BLaER1 treated with 17β-estradiol and CSF1 and Interleukin-3, amounts not matched to agents 10 nM and 100 nM (cell line): ENCODE data around the gene GINM1.
A peak's percentile ranks its signal among the peaks of the same experiment; 100 is the strongest.

Experiments
- H3K27ac ChIP-seq, 11 experiments: shearing (Covaris generic); formaldehyde crosslinking; 2 replicates each; pipeline ENCODE4 v1.8.1; 2022
- H3K27me3 ChIP-seq, 11 experiments: shearing (Covaris generic); formaldehyde crosslinking; 2 replicates each; pipeline ENCODE4 v1.8.1; 2022
- H3K36me3 ChIP-seq, 11 experiments: shearing (Covaris generic); formaldehyde crosslinking; 2 replicates each; pipeline ENCODE4 v1.8.1; 2022
- H3K4me1 ChIP-seq, 10 experiments: shearing (Covaris generic); formaldehyde crosslinking; 2 replicates each; pipeline ENCODE4 v1.8.1; 2022
- H3K4me2 ChIP-seq, 11 experiments: shearing (Covaris generic); formaldehyde crosslinking; 2 replicates each; pipeline ENCODE4 v1.8.1; 2022
- H3K4me3 ChIP-seq, 10 experiments: shearing (Covaris generic); formaldehyde crosslinking; 2 replicates each; pipeline ENCODE4 v1.8.1; 2022
- H3K9ac ChIP-seq, 11 experiments: shearing (Covaris generic); formaldehyde crosslinking; 2 replicates each; pipeline ENCODE4 v1.8.1; 2022
- H3K9me3 ChIP-seq, 11 experiments: shearing (Covaris generic); formaldehyde crosslinking; replicated peaks in 1 of 11; 2 replicates each; pipeline ENCODE4 v1.8.1; 2022
- H4K20me1 ChIP-seq, 11 experiments: shearing (Covaris generic); formaldehyde crosslinking; 2 replicates each; pipeline ENCODE4 v1.8.1; 2022
- Cebpa-rat ChIP-seq, 11 experiments: shearing (Covaris generic); IDR thresholded peaks; 2 replicates each; pipeline ENCODE4 v1.8.1; 2022

Gene GINM1

GRCh38 chr6:149580880-149581279 is 14.7 kb downstream of the GINM1 start:
- H3K9me3 ChIP-seq = no peaks in the 10 kb centered on the region
- H3K4me1 ChIP-seq = no peaks in the 10 kb centered on the region
- 0 out of 22 replicates have a peak, but pooled peaks cover 0 to 7% (median 0%) of the 10 kb centered on the region in 11 experiments for H4K20me1 ChIP-seq
- H3K4me3 ChIP-seq = no peak overlapping the region
- no peak overlapping the region for H3K27ac ChIP-seq
- TF ChIP-seq Cebpa-rat (IDR thresholded peaks at IDR 0.05) = no peak
- no peak overlapping the region for H3K9ac ChIP-seq
- H3K27me3 ChIP-seq = no peaks in the 10 kb centered on the region
- H3K36me3 ChIP-seq = peaks cover 57 to 94% (median 78%) of the 10 kb centered on the region in 11 experiments
- H3K4me2 ChIP-seq = no peak overlapping the region

GRCh38 chr6:149581349-149581748 is 15.2 kb downstream of the GINM1 start:
- no peak for TF ChIP-seq Cebpa-rat (IDR thresholded peaks at IDR 0.05)
- peaks cover 57 to 94% (median 78%) of the 10 kb centered on the region in 11 experiments for H3K36me3 ChIP-seq

GRCh38 chr6:149586149-149586548 is 20.0 kb downstream of the GINM1 start:
- Histone ChIP-seq H3K4me2 (no peak overlapping the region), H3K4me1 (no peaks in the 10 kb centered on the region), H3K9me3 (no peaks in the 10 kb centered on the region), H3K27me3 (no peaks in the 10 kb centered on the region), H3K27ac (no peak overlapping the region), H4K20me1 (no peaks in the 10 kb centered on the region), H3K36me3 (peaks cover 73 to 100% (median 92%) of the 10 kb centered on the region in 11 experiments), H3K9ac (no peak overlapping the region), H3K4me3 (no peak overlapping the region)
- TF ChIP-seq Cebpa-rat (IDR thresholded peaks at IDR 0.05) = no peak

More at GRCh38 chr6:149581349-149581748, 15.2 kb downstream of the GINM1 start:
- H4K20me1 ChIP-seq = 0 out of 22 replicates have a peak, but pooled peaks cover 0 to 7% (median 0%) of the 10 kb centered on the region in 11 experiments
- no peaks in the 10 kb centered on the region for H3K9me3 ChIP-seq
- H3K27me3 ChIP-seq = no peaks in the 10 kb centered on the region
- no peaks in the 10 kb centered on the region for H3K4me1 ChIP-seq
- H3K4me3 ChIP-seq = no peak overlapping the region
- no peak overlapping the region for H3K4me2 ChIP-seq
- H3K9ac ChIP-seq = no peak overlapping the region
- no peak overlapping the region for H3K27ac ChIP-seq

GRCh38 chr6:149592983-149593382 is 26.8 kb downstream of the GINM1 start:
- Histone ChIP-seq H4K20me1 (no peaks in the 10 kb centered on the region), H3K9me3 (no peaks in the 10 kb centered on the region), H3K9ac (no peak overlapping the region), H3K27ac (no peak overlapping the region), H3K4me3 (no peak overlapping the region), H3K4me2 (no peak overlapping the region), H3K36me3 (peaks cover 82 to 99% (median 93%) of the 10 kb centered on the region in 11 experiments), H3K27me3 (no peaks in the 10 kb centered on the region), H3K4me1 (no peaks in the 10 kb centered on the region)
- no peak for TF ChIP-seq Cebpa-rat (IDR thresholded peaks at IDR 0.05)

- Histone ChIP-seq H3K9ac (no peak overlapping the region), H3K4me1 (no peaks in the 10 kb centered on the region), H3K27ac (no peak overlapping the region), H3K4me3 (no peak overlapping the region), H3K36me3 (peaks cover 81 to 99% (median 93%) of the 10 kb centered on the region in 11 experiments), H3K27me3 (no peaks in the 10 kb centered on the region), H4K20me1 (no peaks in the 10 kb centered on the region), H3K4me2 (no peak overlapping the region), H3K9me3 (no peaks in the 10 kb centered on the region)
- no peak for TF ChIP-seq Cebpa-rat (IDR thresholded peaks at IDR 0.05)
Measured at GRCh38 chr6:149593408-149593807, 27.2 kb downstream of the GINM1 start.

GRCh38 chr6:149600508-149600907 is 34.3 kb downstream of the GINM1 start:
- no peaks in the 10 kb centered on the region for H4K20me1 ChIP-seq
- H3K27ac ChIP-seq = no peak overlapping the region
- H3K4me1 ChIP-seq = no peaks in the 10 kb centered on the region
- peaks cover 78 to 100% (median 90%) of the 10 kb centered on the region in 11 experiments for H3K36me3 ChIP-seq
- H3K4me2 ChIP-seq = no peak overlapping the region
- TF ChIP-seq Cebpa-rat (IDR thresholded peaks at IDR 0.05) = no peak
- no peak overlapping the region for H3K9ac ChIP-seq
- H3K9me3 ChIP-seq = no peaks in the 10 kb centered on the region
- no peak overlapping the region for H3K4me3 ChIP-seq
- H3K27me3 ChIP-seq = no peaks in the 10 kb centered on the region

- Histone ChIP-seq H3K4me1 (peaks cover 13 to 25% (median 21%) of the 10 kb centered on the region in 10 experiments), H3K27me3 (no peaks in the 10 kb centered on the region), H3K4me3 (no peak overlapping the region), H3K9ac (peak overlapping the region in 1 of 11 experiments; percentile 0; a peak in 1 of 22 replicates), H3K4me2 (peak overlapping the region; percentile 42 to 81 (median 67)), H3K27ac (no peak overlapping the region; a peak in 1 of 22 replicates), H4K20me1 (peaks cover 6 to 45% (median 30%) of the 10 kb centered on the region in 11 experiments; a peak in 19 of 22 replicates), H3K36me3 (peaks cover 23 to 80% (median 39%) of the 10 kb centered on the region in 11 experiments), H3K9me3 (peaks cover 2 to 8% (median 6%) of the 10 kb centered on the region in 11 experiments; a peak in 19 of 22 replicates)
- TF ChIP-seq Cebpa-rat (IDR thresholded peaks at IDR 0.05) = no peak
Measured at GRCh38 chr6:149608381-149608982, 42.3 kb downstream of the GINM1 start.

GRCh38 chr6:149614337-149614736 is 48.2 kb downstream of the GINM1 start:
- Histone ChIP-seq H3K4me2 (no peak overlapping the region), H3K27me3 (no peaks in the 10 kb centered on the region)
- no peak for TF ChIP-seq Cebpa-rat (IDR thresholded peaks at IDR 0.05)

GRCh38 chr6:149615805-149616204 is 49.6 kb downstream of the GINM1 start:
- Histone ChIP-seq H3K4me3 (no peak overlapping the region), H3K4me2 (no peak overlapping the region), H3K36me3 (peaks cover 61 to 90% (median 71%) of the 10 kb centered on the region in 11 experiments), H3K27ac (no peak overlapping the region), H3K9ac (no peak overlapping the region), H3K27me3 (no peaks in the 10 kb centered on the region), H3K4me1 (no peaks in the 10 kb centered on the region), H3K9me3 (peaks cover 9 to 20% (median 16%) of the 10 kb centered on the region in 11 experiments; a peak in 20 of 22 replicates), H4K20me1 (peaks cover 0 to 23% (median under 1%) of the 10 kb centered on the region in 11 experiments; a peak in 5 of 22 replicates)
- TF ChIP-seq Cebpa-rat (IDR thresholded peaks at IDR 0.05) = no peak

More at GRCh38 chr6:149614337-149614736, 48.2 kb downstream of the GINM1 start:
- peaks cover 9 to 20% (median 16%) of the 10 kb centered on the region in 11 experiments; a peak in 20 of 22 replicates for H3K9me3 ChIP-seq
- no peak overlapping the region for H3K9ac ChIP-seq
- H3K36me3 ChIP-seq = peaks cover 47 to 85% (median 59%) of the 10 kb centered on the region in 11 experiments
- H3K27ac ChIP-seq = no peak overlapping the region
- H3K4me3 ChIP-seq = no peak overlapping the region
- H4K20me1 ChIP-seq = peaks cover 0 to 28% (median 5%) of the 10 kb centered on the region in 11 experiments; a peak in 13 of 22 replicates
- peaks cover 1 to 5% (median 3%) of the 10 kb centered on the region in 10 experiments; a peak in 19 of 20 replicates for H3K4me1 ChIP-seq
